ENCODE data around the gene FOXN4. TPM values are rescaled to one million over a fixed set of nuclear protein-coding genes. Genes with fewer than 3 reads are reported as not detected.

The FOXN4 gene
- polyA plus RNA-seq, 1 donor (not counting 4 experiments of a cell fraction or from before 2014, with no cell fraction given) = not detected

DNA sequence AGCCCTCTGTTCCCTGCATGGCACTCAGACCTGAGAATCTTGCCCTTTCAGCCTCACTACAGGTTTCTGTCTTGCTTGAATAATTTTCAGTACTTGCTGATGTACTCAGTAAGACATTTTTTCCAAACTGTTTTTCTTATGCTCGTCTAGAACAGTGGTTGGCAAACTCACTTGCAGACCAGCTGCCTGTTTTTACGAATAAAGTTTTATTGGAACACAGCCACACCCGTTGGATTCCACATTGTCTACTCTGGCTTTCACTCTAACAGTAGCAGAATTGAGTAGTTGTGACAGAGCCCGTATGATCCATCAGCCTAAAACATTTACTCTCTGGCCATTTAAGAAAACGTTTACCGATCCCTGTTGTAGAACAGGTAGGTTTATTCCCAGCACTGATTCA is 72.8 kb downstream of the FOXN4 start:
- Histone ChIP-seq H3K4me3 (ENCODE audit: control insufficient read depth in 2 of 3, extremely low read depth in 1 of 3, insufficient read depth in 2 of 3, low read depth in 1 of 3, low read length in 3 of 3) (no peak overlapping the region), H3K27me3 (ENCODE audit: control insufficient read depth, extremely low read depth, insufficient read depth, low read length) (no peaks in the 10 kb centered on the region), H3K9me3 (ENCODE audit: control insufficient read depth, low read depth, low read length) (no peaks in the 10 kb centered on the region), H3K4me1 (ENCODE audit: control insufficient read depth, extremely low read depth, insufficient read depth, low read length) (no peaks in the 10 kb centered on the region), H3K36me3 (ENCODE audit: control insufficient read depth in 2 of 2, extremely low read depth in 1 of 2, insufficient read depth in 2 of 2, low read length in 2 of 2) (no peaks in the 10 kb centered on the region), H4K20me1 (ENCODE audit: control insufficient read depth, extremely low read depth, insufficient read depth, low read length) (no peaks in the 10 kb centered on the region), H3K9me1 (ENCODE audit: control insufficient read depth, extremely low read depth, insufficient read depth, low read length) (no peaks in the 10 kb centered on the region), H2AFZ (ENCODE audit: control insufficient read depth, low read length) (no peak overlapping the region), H3K9ac (ENCODE audit: control insufficient read depth, extremely low read depth, insufficient read depth, low read length) (no peak overlapping the region), H3K27ac (ENCODE audit: control insufficient read depth, insufficient read depth, low read length) (no peak overlapping the region), H3K79me2 (ENCODE audit: control insufficient read depth, insufficient read depth, low read length) (no peaks in the 10 kb centered on the region), H3K4me2 (ENCODE audit: control insufficient read depth, extremely low read depth, insufficient read depth, low read depth, low read length) (no peak overlapping the region)
- no peak for TF ChIP-seq CTCF (optimal IDR thresholded peaks at IDR 0.05 in 1 of 3, IDR thresholded peaks at IDR 0.05 in 1 of 3, conservative IDR thresholded peaks at IDR 0.05 in 1 of 3; ENCODE audit: extremely low read depth in 1 of 3, insufficient read depth in 2 of 3, low read length in 3 of 3)
- no peak for TF ChIP-seq EZH2 (IDR thresholded peaks at IDR 0.05; ENCODE audit: low read length)
- dilution Hi-C loops (cut with MboI; ENCODE audit: extremely low pct_ligation_motif_present, low sequenced_read_pairs) = no loop called here
- DNase-seq (ENCODE audit: low read depth, low spot score) = no peak
- no peak for FAIRE-seq

GRCh38 chr12:109234012-109234411 is 75.1 kb downstream of the FOXN4 start:
- no peaks in the 10 kb centered on the region for H3K36me3 ChIP-seq (ENCODE audit: control insufficient read depth in 2 of 2, extremely low read depth in 1 of 2, insufficient read depth in 2 of 2, low read length in 2 of 2)
- H3K4me3 ChIP-seq (ENCODE audit: control insufficient read depth in 2 of 3, extremely low read depth in 1 of 3, insufficient read depth in 2 of 3, low read depth in 1 of 3, low read length in 3 of 3) = no peak overlapping the region
- no peak for FAIRE-seq
- no peaks in the 10 kb centered on the region for H3K27me3 ChIP-seq (ENCODE audit: control insufficient read depth, extremely low read depth, insufficient read depth, low read length)
- dilution Hi-C loops (cut with MboI; ENCODE audit: extremely low pct_ligation_motif_present, low sequenced_read_pairs) = no loop called here
- TF ChIP-seq EZH2 (IDR thresholded peaks at IDR 0.05; ENCODE audit: low read length) (no peak), CTCF (optimal IDR thresholded peaks at IDR 0.05 in 1 of 3, IDR thresholded peaks at IDR 0.05 in 1 of 3, conservative IDR thresholded peaks at IDR 0.05 in 1 of 3; ENCODE audit: extremely low read depth in 1 of 3, insufficient read depth in 2 of 3, low read length in 3 of 3) (no peak)
- H3K9ac ChIP-seq (ENCODE audit: control insufficient read depth, extremely low read depth, insufficient read depth, low read length) = no peak overlapping the region
- no peaks in the 10 kb centered on the region for H3K4me1 ChIP-seq (ENCODE audit: control insufficient read depth, extremely low read depth, insufficient read depth, low read length)
- H3K9me3 ChIP-seq (ENCODE audit: control insufficient read depth, low read depth, low read length) = no peaks in the 10 kb centered on the region
- H3K79me2 ChIP-seq (ENCODE audit: control insufficient read depth, insufficient read depth, low read length) = no peaks in the 10 kb centered on the region
- no peak overlapping the region for H2AFZ ChIP-seq (ENCODE audit: control insufficient read depth, low read length)
- H4K20me1 ChIP-seq (ENCODE audit: control insufficient read depth, extremely low read depth, insufficient read depth, low read length) = no peaks in the 10 kb centered on the region
- H3K4me2 ChIP-seq (ENCODE audit: control insufficient read depth, extremely low read depth, insufficient read depth, low read depth, low read length) = no peak overlapping the region
- no peak overlapping the region for H3K27ac ChIP-seq (ENCODE audit: control insufficient read depth, insufficient read depth, low read length)
- H3K9me1 ChIP-seq (ENCODE audit: control insufficient read depth, extremely low read depth, insufficient read depth, low read length) = no peaks in the 10 kb centered on the region
- no peak for DNase-seq (ENCODE audit: low read depth, low spot score)

All from keratinocyte (primary cell).